Measurements from ENCODE around the gene DCUN1D4.

DNA sequence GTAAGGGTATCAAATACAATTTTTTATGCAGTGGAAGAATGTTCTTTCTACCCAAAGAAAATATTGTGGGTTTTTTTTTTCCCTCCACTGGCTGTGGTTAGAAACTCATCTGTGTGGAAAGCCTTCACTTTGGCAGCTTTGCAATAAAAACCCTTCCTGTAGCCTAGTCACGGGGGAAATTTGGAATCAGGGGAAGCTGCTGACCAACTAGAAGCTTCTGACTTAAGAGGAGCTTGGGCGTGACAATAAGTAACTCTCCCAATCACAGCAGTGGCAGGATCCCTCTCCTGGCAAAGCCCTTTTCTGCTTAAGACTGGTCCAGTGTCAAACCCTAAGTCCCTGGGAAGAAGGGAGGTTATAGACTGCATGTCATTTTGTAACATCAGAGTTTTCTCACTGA, 89.3 kb downstream of the DCUN1D4 start:
- TF ChIP-seq, protein P1, sequence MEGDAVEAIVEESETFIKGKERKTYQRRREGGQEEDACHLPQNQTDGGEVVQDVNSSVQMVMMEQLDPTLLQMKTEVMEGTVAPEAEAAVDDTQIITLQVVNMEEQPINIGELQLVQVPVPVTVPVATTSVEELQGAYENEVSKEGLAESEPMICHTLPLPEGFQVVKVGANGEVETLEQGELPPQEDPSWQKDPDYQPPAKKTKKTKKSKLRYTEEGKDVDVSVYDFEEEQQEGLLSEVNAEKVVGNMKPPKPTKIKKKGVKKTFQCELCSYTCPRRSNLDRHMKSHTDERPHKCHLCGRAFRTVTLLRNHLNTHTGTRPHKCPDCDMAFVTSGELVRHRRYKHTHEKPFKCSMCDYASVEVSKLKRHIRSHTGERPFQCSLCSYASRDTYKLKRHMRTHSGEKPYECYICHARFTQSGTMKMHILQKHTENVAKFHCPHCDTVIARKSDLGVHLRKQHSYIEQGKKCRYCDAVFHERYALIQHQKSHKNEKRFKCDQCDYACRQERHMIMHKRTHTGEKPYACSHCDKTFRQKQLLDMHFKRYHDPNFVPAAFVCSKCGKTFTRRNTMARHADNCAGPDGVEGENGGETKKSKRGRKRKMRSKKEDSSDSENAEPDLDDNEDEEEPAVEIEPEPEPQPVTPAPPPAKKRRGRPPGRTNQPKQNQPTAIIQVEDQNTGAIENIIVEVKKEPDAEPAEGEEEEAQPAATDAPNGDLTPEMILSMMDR (IDR thresholded peaks at IDR 0.05; ENCODE audit: low read depth, low read length, missing input control), result no peak
- TF ChIP-seq TAF1 (conservative IDR thresholded peaks at IDR 0.05) (no peak), YY1 (IDR thresholded peaks at IDR 0.05) (no peak), SP1 (IDR thresholded peaks at IDR 0.05) (no peak), RAD21 (IDR thresholded peaks at IDR 0.05) (no peak), JUND (IDR thresholded peaks at IDR 0.05) (no peak), NR2F2 (IDR thresholded peaks at IDR 0.05) (no peak), FOXA1 (IDR thresholded peaks at IDR 0.05) (no peak)
- TF ChIP-seq, protein P2, sequence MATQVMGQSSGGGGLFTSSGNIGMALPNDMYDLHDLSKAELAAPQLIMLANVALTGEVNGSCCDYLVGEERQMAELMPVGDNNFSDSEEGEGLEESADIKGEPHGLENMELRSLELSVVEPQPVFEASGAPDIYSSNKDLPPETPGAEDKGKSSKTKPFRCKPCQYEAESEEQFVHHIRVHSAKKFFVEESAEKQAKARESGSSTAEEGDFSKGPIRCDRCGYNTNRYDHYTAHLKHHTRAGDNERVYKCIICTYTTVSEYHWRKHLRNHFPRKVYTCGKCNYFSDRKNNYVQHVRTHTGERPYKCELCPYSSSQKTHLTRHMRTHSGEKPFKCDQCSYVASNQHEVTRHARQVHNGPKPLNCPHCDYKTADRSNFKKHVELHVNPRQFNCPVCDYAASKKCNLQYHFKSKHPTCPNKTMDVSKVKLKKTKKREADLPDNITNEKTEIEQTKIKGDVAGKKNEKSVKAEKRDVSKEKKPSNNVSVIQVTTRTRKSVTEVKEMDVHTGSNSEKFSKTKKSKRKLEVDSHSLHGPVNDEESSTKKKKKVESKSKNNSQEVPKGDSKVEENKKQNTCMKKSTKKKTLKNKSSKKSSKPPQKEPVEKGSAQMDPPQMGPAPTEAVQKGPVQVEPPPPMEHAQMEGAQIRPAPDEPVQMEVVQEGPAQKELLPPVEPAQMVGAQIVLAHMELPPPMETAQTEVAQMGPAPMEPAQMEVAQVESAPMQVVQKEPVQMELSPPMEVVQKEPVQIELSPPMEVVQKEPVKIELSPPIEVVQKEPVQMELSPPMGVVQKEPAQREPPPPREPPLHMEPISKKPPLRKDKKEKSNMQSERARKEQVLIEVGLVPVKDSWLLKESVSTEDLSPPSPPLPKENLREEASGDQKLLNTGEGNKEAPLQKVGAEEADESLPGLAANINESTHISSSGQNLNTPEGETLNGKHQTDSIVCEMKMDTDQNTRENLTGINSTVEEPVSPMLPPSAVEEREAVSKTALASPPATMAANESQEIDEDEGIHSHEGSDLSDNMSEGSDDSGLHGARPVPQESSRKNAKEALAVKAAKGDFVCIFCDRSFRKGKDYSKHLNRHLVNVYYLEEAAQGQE (IDR thresholded peaks at IDR 0.05), result no peak
- TF ChIP-seq, protein P3, sequence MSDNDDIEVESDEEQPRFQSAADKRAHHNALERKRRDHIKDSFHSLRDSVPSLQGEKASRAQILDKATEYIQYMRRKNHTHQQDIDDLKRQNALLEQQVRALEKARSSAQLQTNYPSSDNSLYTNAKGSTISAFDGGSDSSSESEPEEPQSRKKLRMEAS (IDR thresholded peaks at IDR 0.05), result no peak
- TF ChIP-seq, protein P4, sequence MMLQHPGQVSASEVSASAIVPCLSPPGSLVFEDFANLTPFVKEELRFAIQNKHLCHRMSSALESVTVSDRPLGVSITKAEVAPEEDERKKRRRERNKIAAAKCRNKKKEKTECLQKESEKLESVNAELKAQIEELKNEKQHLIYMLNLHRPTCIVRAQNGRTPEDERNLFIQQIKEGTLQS (IDR thresholded peaks at IDR 0.05), result no peak

Data from liver (tissue), 3 donors.